Mammary epithelial cell (primary cell): ENCODE results near the gene NOD1.

ENCODE experiments used
- EZH2 ChIP-seq: IDR thresholded peaks from 2 replicates; pipeline ENCODE4 v1.6.1; 2012; ENCODE audit warnings: low read length, inconsistent platforms, borderline replicate concordance
- TF ChIP-seq, protein P1 (sequence below), 2 donors: IDR thresholded peaks in 1 of 2; conservative IDR thresholded peaks in 1 of 2; 2 replicates each; pipeline ENCODE4 v1.5.1; 2011 to 2012; ENCODE audit warnings: inconsistent platforms in 2 of 2, low read length in 2 of 2, mild to moderate bottlenecking in 2 of 2, control low read depth in 1 of 2, low read depth in 1 of 2; ENCODE audit not compliant: insufficient read depth in 1 of 2; ENCODE audit errors: extremely low read depth in 1 of 2

DNA sequence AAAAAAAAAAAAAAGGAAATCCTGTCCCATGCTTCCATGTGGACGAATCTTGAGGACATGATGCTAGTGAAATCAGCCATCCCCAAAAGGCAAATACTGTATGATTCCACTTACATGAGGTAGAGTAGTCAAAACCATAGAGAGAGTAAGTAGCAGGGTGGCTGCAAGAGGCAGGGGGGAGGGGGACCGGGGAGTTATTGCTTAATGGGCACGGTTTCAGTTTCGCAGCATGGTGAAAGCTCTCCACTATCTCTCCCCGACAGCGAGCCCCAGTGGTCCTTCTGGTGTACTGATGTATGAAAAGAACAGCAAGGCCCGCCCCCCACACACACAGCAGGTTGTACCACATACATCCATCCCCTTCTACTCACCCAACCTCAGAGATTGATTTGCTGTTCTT, 32.8 kb downstream of the NOD1 start:
- TF ChIP-seq, protein P1, sequence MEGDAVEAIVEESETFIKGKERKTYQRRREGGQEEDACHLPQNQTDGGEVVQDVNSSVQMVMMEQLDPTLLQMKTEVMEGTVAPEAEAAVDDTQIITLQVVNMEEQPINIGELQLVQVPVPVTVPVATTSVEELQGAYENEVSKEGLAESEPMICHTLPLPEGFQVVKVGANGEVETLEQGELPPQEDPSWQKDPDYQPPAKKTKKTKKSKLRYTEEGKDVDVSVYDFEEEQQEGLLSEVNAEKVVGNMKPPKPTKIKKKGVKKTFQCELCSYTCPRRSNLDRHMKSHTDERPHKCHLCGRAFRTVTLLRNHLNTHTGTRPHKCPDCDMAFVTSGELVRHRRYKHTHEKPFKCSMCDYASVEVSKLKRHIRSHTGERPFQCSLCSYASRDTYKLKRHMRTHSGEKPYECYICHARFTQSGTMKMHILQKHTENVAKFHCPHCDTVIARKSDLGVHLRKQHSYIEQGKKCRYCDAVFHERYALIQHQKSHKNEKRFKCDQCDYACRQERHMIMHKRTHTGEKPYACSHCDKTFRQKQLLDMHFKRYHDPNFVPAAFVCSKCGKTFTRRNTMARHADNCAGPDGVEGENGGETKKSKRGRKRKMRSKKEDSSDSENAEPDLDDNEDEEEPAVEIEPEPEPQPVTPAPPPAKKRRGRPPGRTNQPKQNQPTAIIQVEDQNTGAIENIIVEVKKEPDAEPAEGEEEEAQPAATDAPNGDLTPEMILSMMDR (conservative IDR thresholded peaks at IDR 0.05 in 1 of 2, IDR thresholded peaks at IDR 0.05 in 1 of 2; ENCODE audit: extremely low read depth in 1 of 2, insufficient read depth in 1 of 2, low read depth in 1 of 2, low read length in 2 of 2): no peak
- no peak for TF ChIP-seq EZH2
